Gastrocnemius medialis (tissue), 4 donors: ENCODE measurements around the gene NPTX1. TPM values are rescaled to one million over a fixed set of nuclear protein-coding genes. Genes with fewer than 3 reads are reported as not detected.

Source experiments
- ATAC-seq, 2 donors: fragments of 150-250 bp; one replicate each; pipeline ENCODE4 v1.9.1; 2016
- DNase-seq, 2 donors: peaks; one replicate each; pipeline ENCODE4 v3.0.0-alpha.2; 2019
- H3K27ac ChIP-seq, 4 donors: fragments of 200-600 bp; sonication (generic); 1 replicate in 1 of 4; 2 replicates in 3 of 4; pipeline ENCODE4 v1.5.1; 2016 to 2018; ENCODE audit warnings: mild to moderate bottlenecking in 2 of 4, moderate library complexity in 1 of 4
- H3K27me3 ChIP-seq, 3 donors: fragments of 200-600 bp; sonication (generic) in 2 of 3; 1 replicate in 1 of 3; 2 replicates in 2 of 3; pipeline versions ENCODE4 v1.5.1 to v1.6.0; 2016 to 2019; ENCODE audit warnings: mild to moderate bottlenecking in 1 of 3, moderate library complexity in 1 of 3
- H3K36me3 ChIP-seq, 2 donors: fragments of 200-600 bp; sonication (generic) in 1 of 2; one replicate each; pipeline ENCODE4 v1.5.1; 2017 to 2018
- H3K4me1 ChIP-seq, 2 donors: fragments of 200-600 bp; sonication (generic) in 1 of 2; one replicate each; pipeline ENCODE4 v1.5.1; 2016 to 2017; ENCODE audit warnings: mild to moderate bottlenecking in 2 of 2
- H3K4me3 ChIP-seq, 4 donors: fragments of 200-600 bp; sonication (generic) in 3 of 4; 1 replicate in 1 of 4; 2 replicates in 3 of 4; pipeline ENCODE4 v1.5.1; 2016 to 2019; ENCODE audit warnings: mild to moderate bottlenecking in 2 of 4
- H3K9me3 ChIP-seq, 3 donors: fragments of 200-600 bp; sonication (generic) in 2 of 3; 1 replicate in 1 of 3; 2 replicates in 2 of 3; pipeline ENCODE4 v1.5.1; 2016 to 2019
- CTCF ChIP-seq, 5 experiments: fragments of 450-650 bp in 3 of 5; fragments of 200-600 bp in 2 of 5; sonication (generic) in 2 of 5; IDR thresholded peaks in 4 of 5; conservative IDR thresholded peaks in 1 of 5; 1 replicate in 4 of 5; 2 replicates in 1 of 5; pipeline ENCODE4 v1.5.1; 2016 to 2019; ENCODE audit warnings: antibody characterized with exemption in 5 of 5, mild to moderate bottlenecking in 3 of 5, moderate library complexity in 3 of 5
- POLR2A ChIP-seq, 2 donors: fragments of 450-650 bp; IDR thresholded peaks; one replicate each; pipeline ENCODE4 v1.6.1; 2017; ENCODE audit warnings: antibody characterized with exemption in 2 of 2, mild to moderate bottlenecking in 2 of 2, moderate library complexity in 2 of 2
- in situ Hi-C, 4 donors: fragments of 200-750 bp; cut with MboI; loops; one replicate each; pipeline versions ENCODE4 v1.15.0 to v1.8.0; 2017; ENCODE audit warnings: low sequenced_read_pairs in 4 of 4
- intact Hi-C: fragments of 100-400 bp; cut with DNase I; formaldehyde crosslinking; loops from one replicate; pipeline ENCODE4 v1.15.1; 2023; ENCODE audit warnings: low total_unique reads
- total RNA-seq, 4 donors: library from RNA; depleted of rRNA; stranded (reverse); fragments of >200 nt; gene quantifications; one replicate each; pipeline versions ENCODE4 v1.1.0 to v1.2.3, GENCODE V29; 2016

Gene NPTX1
- total RNA-seq, 4 donors from 2014 or later: 0.07 to 2.4 (median 0.21) TPM

GRCh38 chr17:80485846-80486245 is 9.4 kb upstream of the NPTX1 start:
- ATAC-seq: no peak
- peaks cover 25 to 39% (median 32%) of the 10 kb centered on the region in 3 donors for H3K27me3 ChIP-seq
- H3K36me3 ChIP-seq: no peaks in the 10 kb centered on the region
- H3K4me1 ChIP-seq: no peaks in the 10 kb centered on the region
- in situ Hi-C loops: no loop called here
- intact Hi-C loops: no loop called here
- H3K27ac ChIP-seq: no peak overlapping the region
- DNase-seq: no peak
- H3K4me3 ChIP-seq: no peak overlapping the region
- H3K9me3 ChIP-seq: no peaks in the 10 kb centered on the region
- TF ChIP-seq POLR2A (IDR thresholded peaks at IDR 0.05): no peak

- TF ChIP-seq CTCF (IDR thresholded peaks at IDR 0.05 in 4 of 5, conservative IDR thresholded peaks at IDR 0.05 in 1 of 5) (no peak), POLR2A (IDR thresholded peaks at IDR 0.05) (no peak)
- no peak overlapping the region for H3K27ac ChIP-seq
- DNase-seq (no peak), ATAC-seq (no peak)
- intact Hi-C loops: no loop called here
- in situ Hi-C loops: no loop called here
- no peaks in the 10 kb centered on the region for H3K9me3 ChIP-seq
- peaks cover 49 to 60% (median 57%) of the 10 kb centered on the region in 3 donors for H3K27me3 ChIP-seq
- no peaks in the 10 kb centered on the region for H3K36me3 ChIP-seq
- H3K4me1 ChIP-seq: peaks cover 6 to 11% of the 10 kb centered on the region in 2 donors
- H3K4me3 ChIP-seq: no peak overlapping the region
Measured at GRCh38 chr17:80482555-80483308, 6.3 kb upstream of the NPTX1 start.

- DNase-seq (no peak), ATAC-seq (no peak)
- no peak overlapping the region for H3K27ac ChIP-seq
- no peak overlapping the region for H3K4me3 ChIP-seq
- no peaks in the 10 kb centered on the region for H3K36me3 ChIP-seq
- TF ChIP-seq POLR2A (IDR thresholded peaks at IDR 0.05) (no peak), CTCF (IDR thresholded peaks at IDR 0.05 in 4 of 5, conservative IDR thresholded peaks at IDR 0.05 in 1 of 5) (no peak)
- peaks cover 9 to 18% of the 10 kb centered on the region in 2 donors for H3K4me1 ChIP-seq
- no peaks in the 10 kb centered on the region for H3K9me3 ChIP-seq
- in situ Hi-C loops: no loop called here
- intact Hi-C loops: no loop called here
- H3K27me3 ChIP-seq: peaks cover 57 to 66% (median 57%) of the 10 kb centered on the region in 3 donors
Measured at GRCh38 chr17:80482058-80482318, 5.6 kb upstream of the NPTX1 start.

GRCh38 chr17:80481284-80482057 is 5.1 kb upstream of the NPTX1 start:
- DNase-seq (no peak), ATAC-seq (no peak)
- in situ Hi-C loops (no loop called here), intact Hi-C loops (no loop called here)
- peaks cover 57 to 66% (median 62%) of the 10 kb centered on the region in 3 donors for H3K27me3 ChIP-seq
- H3K27ac ChIP-seq: no peak overlapping the region
- no peak for TF ChIP-seq POLR2A (IDR thresholded peaks at IDR 0.05)
- no peak for TF ChIP-seq CTCF (IDR thresholded peaks at IDR 0.05 in 4 of 5, conservative IDR thresholded peaks at IDR 0.05 in 1 of 5)
- no peaks in the 10 kb centered on the region for H3K36me3 ChIP-seq
- peaks cover 12 to 23% of the 10 kb centered on the region in 2 donors for H3K4me1 ChIP-seq
- H3K4me3 ChIP-seq: no peak overlapping the region
- H3K9me3 ChIP-seq: no peaks in the 10 kb centered on the region

GRCh38 chr17:80480248-80480647 is 3.8 kb upstream of the NPTX1 start:
- in situ Hi-C loops (no loop called here), intact Hi-C loops (no loop called here)
- Histone ChIP-seq H3K36me3 (no peaks in the 10 kb centered on the region), H3K4me1 (peaks cover 16 to 28% of the 10 kb centered on the region in 2 donors), H3K9me3 (no peaks in the 10 kb centered on the region), H3K27me3 (peaks cover 61 to 71% (median 64%) of the 10 kb centered on the region in 3 donors), H3K4me3 (no peak overlapping the region), H3K27ac (no peak overlapping the region)
- TF ChIP-seq POLR2A (IDR thresholded peaks at IDR 0.05): no peak
- ATAC-seq: no peak
- no peak for DNase-seq
